Testis (tissue), 3 donors: Measurements from ENCODE around the gene ERH. TPM values are rescaled to one million over a fixed set of nuclear protein-coding genes. Genes with fewer than 3 reads are reported as not detected.

Source experiments
- DNase-seq: peaks from one replicate; pipeline ENCODE4 v3.0.0-alpha.2; 2019
- H3K27ac ChIP-seq, 2 donors: fragments of 200-600 bp; sonication (generic); one replicate each; pipeline ENCODE4 v1.5.1; 2019
- H3K27me3 ChIP-seq: fragments of 200-600 bp; sonication (generic); one replicate; pipeline ENCODE4 v1.5.1; 2019
- H3K36me3 ChIP-seq: fragments of 200-600 bp; sonication (generic); one replicate; pipeline ENCODE4 v1.5.1; 2017; ENCODE audit warnings: low read depth; ENCODE audit errors: missing control alignments
- H3K4me1 ChIP-seq: fragments of 200-600 bp; sonication (generic); one replicate; pipeline ENCODE4 v1.5.1; 2019
- H3K4me3 ChIP-seq, 2 donors: fragments of 200-600 bp; sonication (generic); one replicate each; pipeline ENCODE4 v1.5.1; 2017 to 2019
- H3K9me3 ChIP-seq: fragments of 200-600 bp; sonication (generic); one replicate; pipeline ENCODE4 v1.5.1; 2017
- POLR2A ChIP-seq: fragments of 450-650 bp; IDR thresholded peaks from one replicate; pipeline ENCODE4 v1.6.1; 2017; ENCODE audit warnings: antibody characterized with exemption, mild to moderate bottlenecking, moderate library complexity
- WGBS, 2 donors: methylation state at CpG; one replicate each; pipeline ENCODE4 v1.1.5; 2018; 5-methylcytosine and 5-hydroxymethylcytosine counted together
- intact Hi-C: fragments of 100-400 bp; cut with DNase I; formaldehyde crosslinking; loops from one replicate; pipeline ENCODE4 v1.15.1; 2023; ENCODE audit warnings: low total_unique reads
- polyA plus RNA-seq: library from polyadenylated mRNA; stranded (reverse); fragments of 350-450 nt; fragmentation: Illumina TruSeq; extraction: RNeasy Lipid Tissue Mini Kit (QIAGEN cat#74804); gene quantifications from one replicate; pipeline ENCODE4 v1.2.3, GENCODE V29; 2014; ENCODE audit warnings: low read depth, low replicate concordance; ENCODE audit not compliant: insufficient read depth
- total RNA-seq, 2 donors: library from RNA; depleted of rRNA; stranded (reverse); fragments of >200 nt; gene quantifications; one replicate each; pipeline ENCODE4 v1.2.3, GENCODE V29; 2016
- TF ChIP-seq, protein P1 (sequence below), 3 experiments: fragments of 450-650 bp in 2 of 3; fragments of 200-600 bp in 1 of 3; sonication (generic) in 1 of 3; IDR thresholded peaks; one replicate each; pipeline ENCODE4 v1.5.1; 2016 to 2019; ENCODE audit warnings: antibody characterized with exemption in 3 of 3, mild to moderate bottlenecking in 2 of 3, moderate library complexity in 1 of 3

ERH gene
- total and polyA plus RNA-seq, 3 donors from 2014 or later: 57.3 to 176 (median 74.5) TPM

DNA sequence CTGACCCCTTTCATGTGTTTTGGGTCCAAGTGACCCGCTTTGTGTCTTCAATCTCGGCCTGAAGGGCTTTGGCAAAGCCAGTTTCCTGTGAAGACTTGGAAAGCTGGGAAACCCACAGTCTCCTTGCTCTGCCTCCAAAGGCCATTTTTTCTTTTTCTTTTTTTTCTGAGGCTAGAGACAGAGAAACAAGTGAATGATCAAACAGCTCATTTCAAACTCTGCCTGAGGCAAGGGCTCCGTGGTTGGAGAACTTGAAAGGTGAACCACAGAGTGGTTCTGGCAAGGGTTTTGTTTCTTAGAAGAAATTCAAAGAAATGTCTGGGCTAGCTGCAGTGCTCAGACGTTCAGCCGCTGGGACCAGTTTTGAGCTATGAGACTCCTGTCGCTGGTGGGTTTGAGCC, 62.7 kb downstream of the ERH start:
- WGBS, 2 donors: 77 to 81% methylated on average over 6 of the region's 6 CpGs

DNA sequence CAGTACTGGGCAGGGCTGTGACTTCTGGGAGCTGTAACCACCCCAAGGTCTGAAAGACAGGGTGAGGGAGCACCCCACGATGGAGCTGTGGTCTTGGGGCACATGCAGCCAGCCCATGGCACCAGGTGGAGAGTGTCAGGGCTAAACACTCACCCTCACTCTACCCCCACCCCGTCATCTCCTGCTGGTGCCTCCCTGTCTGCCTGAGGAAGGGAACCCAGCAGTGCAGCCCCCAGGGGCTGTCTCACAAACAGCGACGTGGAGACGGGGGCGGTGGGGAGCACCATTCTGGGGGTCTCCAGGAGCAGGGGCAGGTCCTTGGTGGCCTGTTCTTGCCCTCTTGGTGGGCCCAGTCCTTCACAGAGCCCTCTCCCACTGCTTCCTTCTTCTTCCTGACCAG, 63.5 kb downstream of the ERH start:
- intact Hi-C loops: no loop called here
- no peak for DNase-seq
- Histone ChIP-seq H3K36me3 (no peaks in the 10 kb centered on the region), H3K4me1 (no peaks in the 10 kb centered on the region), H3K27ac (no peak overlapping the region), H3K27me3 (no peaks in the 10 kb centered on the region), H3K9me3 (no peaks in the 10 kb centered on the region), H3K4me3 (no peak overlapping the region)
- 86 to 91% methylated on average over 6 of the region's 6 CpGs for WGBS, 2 donors
- TF ChIP-seq, protein P1, sequence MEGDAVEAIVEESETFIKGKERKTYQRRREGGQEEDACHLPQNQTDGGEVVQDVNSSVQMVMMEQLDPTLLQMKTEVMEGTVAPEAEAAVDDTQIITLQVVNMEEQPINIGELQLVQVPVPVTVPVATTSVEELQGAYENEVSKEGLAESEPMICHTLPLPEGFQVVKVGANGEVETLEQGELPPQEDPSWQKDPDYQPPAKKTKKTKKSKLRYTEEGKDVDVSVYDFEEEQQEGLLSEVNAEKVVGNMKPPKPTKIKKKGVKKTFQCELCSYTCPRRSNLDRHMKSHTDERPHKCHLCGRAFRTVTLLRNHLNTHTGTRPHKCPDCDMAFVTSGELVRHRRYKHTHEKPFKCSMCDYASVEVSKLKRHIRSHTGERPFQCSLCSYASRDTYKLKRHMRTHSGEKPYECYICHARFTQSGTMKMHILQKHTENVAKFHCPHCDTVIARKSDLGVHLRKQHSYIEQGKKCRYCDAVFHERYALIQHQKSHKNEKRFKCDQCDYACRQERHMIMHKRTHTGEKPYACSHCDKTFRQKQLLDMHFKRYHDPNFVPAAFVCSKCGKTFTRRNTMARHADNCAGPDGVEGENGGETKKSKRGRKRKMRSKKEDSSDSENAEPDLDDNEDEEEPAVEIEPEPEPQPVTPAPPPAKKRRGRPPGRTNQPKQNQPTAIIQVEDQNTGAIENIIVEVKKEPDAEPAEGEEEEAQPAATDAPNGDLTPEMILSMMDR (IDR thresholded peaks at IDR 0.05): no peak
- TF ChIP-seq POLR2A: no peak

More for the DNA sequence above, 62.7 kb downstream of the ERH start:
- Histone ChIP-seq H3K4me1 (no peaks in the 10 kb centered on the region), H3K36me3 (no peaks in the 10 kb centered on the region), H3K9me3 (no peaks in the 10 kb centered on the region), H3K4me3 (no peak overlapping the region), H3K27ac (no peak overlapping the region), H3K27me3 (no peaks in the 10 kb centered on the region)
- DNase-seq: no peak
- TF ChIP-seq, protein P1 (IDR thresholded peaks at IDR 0.05): no peak
- TF ChIP-seq POLR2A: no peak
- intact Hi-C loops: no loop called here

DNA sequence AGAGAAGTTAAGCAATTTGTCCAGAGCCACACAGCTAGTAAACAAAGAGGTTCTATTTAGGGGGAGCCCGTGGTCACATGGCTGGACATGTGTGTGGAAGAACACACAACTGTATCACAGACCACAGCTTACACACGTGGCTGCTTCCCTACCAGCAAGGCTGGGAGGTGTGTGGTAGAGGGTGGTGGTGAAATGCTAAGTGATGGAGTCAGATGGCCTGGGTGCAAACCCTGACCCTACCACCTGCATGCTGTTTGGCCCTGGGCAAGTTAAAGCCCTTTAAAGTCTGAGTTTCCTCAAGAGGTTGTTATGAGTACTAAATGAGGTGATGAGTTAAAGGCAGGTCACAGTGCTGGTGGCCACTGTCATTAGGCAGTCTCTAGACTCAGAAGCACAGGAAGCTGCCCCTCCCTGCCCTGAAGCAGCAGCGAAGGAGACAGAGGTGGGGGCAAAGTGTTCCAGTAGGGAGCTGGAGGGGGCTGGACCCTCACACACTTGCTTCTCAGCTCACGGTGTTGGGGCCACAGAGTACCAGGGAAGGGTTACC, 64.2 kb downstream of the ERH start:
- intact Hi-C loops: no loop called here
- Histone ChIP-seq H3K4me3 (no peak overlapping the region), H3K27ac (no peak overlapping the region), H3K36me3 (no peaks in the 10 kb centered on the region), H3K9me3 (no peaks in the 10 kb centered on the region), H3K4me1 (no peaks in the 10 kb centered on the region), H3K27me3 (no peaks in the 10 kb centered on the region)
- no peak for DNase-seq
- 78 to 81% methylated on average over 4 of the region's 4 CpGs for WGBS, 2 donors
- no peak for TF ChIP-seq POLR2A

DNA sequence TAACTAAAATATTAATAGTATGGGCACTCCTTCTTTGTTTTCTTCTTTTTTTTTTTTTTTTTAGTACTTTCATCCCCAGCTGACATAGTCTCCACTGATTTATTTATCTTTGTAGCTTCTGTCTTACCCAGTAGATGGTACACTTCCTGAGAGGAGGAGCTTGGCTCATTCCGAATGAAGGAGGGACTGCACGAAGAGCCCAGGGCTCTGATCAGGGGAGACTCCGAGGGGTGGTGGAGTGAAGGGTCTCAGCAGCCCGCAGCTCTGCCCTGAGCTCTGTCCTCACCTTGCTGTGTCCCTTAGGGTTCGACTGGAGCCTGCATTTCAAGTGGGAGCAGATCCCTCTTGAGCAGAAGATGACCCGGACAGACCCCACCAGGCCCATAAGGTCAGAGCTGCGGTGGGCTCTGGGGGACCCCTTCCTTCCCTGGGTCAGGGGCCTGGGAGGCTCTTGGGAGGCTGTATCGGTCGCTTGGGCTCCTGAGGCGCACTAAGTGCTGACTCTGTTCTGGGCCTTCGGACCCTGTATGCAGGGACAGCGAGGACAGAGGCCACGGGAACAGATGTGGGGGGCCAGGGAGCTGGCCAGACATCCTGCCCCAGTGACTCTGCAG, 65.2 kb downstream of the ERH start:
- Histone ChIP-seq H3K4me3 (no peak overlapping the region), H3K36me3 (no peaks in the 10 kb centered on the region), H3K9me3 (no peaks in the 10 kb centered on the region), H3K27ac (no peak overlapping the region), H3K27me3 (no peaks in the 10 kb centered on the region), H3K4me1 (no peaks in the 10 kb centered on the region)
- intact Hi-C loops: no loop called here
- no peak for TF ChIP-seq POLR2A
- TF ChIP-seq, protein P1 (IDR thresholded peaks at IDR 0.05): no peak
- no peak for DNase-seq
- WGBS, 2 donors: 67 to 92% methylated on average over 2 to 13 of the region's 13 CpGs

DNA sequence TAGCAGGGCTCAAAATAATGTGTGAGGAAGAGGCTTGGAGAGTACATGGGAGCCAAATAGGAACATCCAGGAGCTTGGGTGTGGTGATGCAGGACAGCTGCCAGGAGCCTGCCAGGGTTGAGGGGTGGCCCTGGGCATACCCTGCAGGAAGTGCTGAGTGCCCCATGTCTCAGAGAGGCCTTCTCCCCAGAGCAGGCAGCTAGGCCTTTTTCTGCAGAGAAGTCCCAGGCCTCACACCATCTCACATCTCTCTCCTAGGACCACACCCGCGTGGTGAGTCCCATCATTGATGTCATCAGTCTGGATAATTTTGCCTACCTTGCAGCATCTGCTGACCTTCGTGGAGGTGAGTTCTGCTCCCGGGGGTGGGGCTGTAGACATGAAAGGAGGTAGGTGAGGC, 66.9 kb downstream of the ERH start:
- Histone ChIP-seq H3K27me3 (no peaks in the 10 kb centered on the region), H3K4me3 (no peak overlapping the region), H3K36me3 (no peaks in the 10 kb centered on the region), H3K27ac (no peak overlapping the region), H3K4me1 (no peaks in the 10 kb centered on the region), H3K9me3 (no peaks in the 10 kb centered on the region)
- no peak for DNase-seq
- intact Hi-C loops: no loop called here
- 94 to 100% methylated on average over 2 to 4 of the region's 4 CpGs for WGBS, 2 donors
- TF ChIP-seq, protein P1 (IDR thresholded peaks at IDR 0.05): no peak
- no peak for TF ChIP-seq POLR2A

Other genes with a start within 250 kb of the ERH start
- gene DCAF5, start 245.2 kb downstream of the ERH start, total RNA-seq: 100 to 1,000 TPM in 1 of 2 donors, 10 to 100 TPM in 1; 97.7 to 129 TPM
- 168 TPM for gene DCAF5, start 245.2 kb downstream of the ERH start, polyA plus RNA-seq
- 10 to 100 TPM; 22.4 to 27.2 TPM for gene EXD2, start 206.8 kb downstream of the ERH start, total RNA-seq
- gene EXD2, start 206.8 kb downstream of the ERH start, polyA plus RNA-seq: 70.3 TPM
- 1 to 10 TPM; 5.6 to 6.3 TPM for gene GALNT16, start 138.1 kb downstream of the ERH start, total RNA-seq
- gene GALNT16, start 138.1 kb downstream of the ERH start, polyA plus RNA-seq: 11.1 TPM
- gene SLC39A9, start 393 bp upstream of the ERH start, total RNA-seq: 10 to 100 TPM; 59.9 to 73.3 TPM
- 38.0 TPM for gene SLC39A9, start 393 bp upstream of the ERH start, polyA plus RNA-seq
- gene PLEKHD1, start 86.4 kb upstream of the ERH start, total RNA-seq: 1 to 10 TPM in 1 of 2 donors, under 1 TPM in 1; 0.87 to 1.1 TPM
- 1.9 TPM for gene PLEKHD1, start 86.4 kb upstream of the ERH start, polyA plus RNA-seq
- gene CCDC177, start 176.6 kb upstream of the ERH start, total RNA-seq: 1 to 10 TPM; 1.7 to 1.9 TPM
- 0.63 TPM for gene CCDC177, start 176.6 kb upstream of the ERH start, polyA plus RNA-seq
- gene SUSD6, start 213.3 kb upstream of the ERH start, total RNA-seq: 10 to 100 TPM; 38.7 to 39.5 TPM
- 27.7 TPM for gene SUSD6, start 213.3 kb upstream of the ERH start, polyA plus RNA-seq